Measurements from ENCODE around the gene KRTAP10-11.

DNA sequence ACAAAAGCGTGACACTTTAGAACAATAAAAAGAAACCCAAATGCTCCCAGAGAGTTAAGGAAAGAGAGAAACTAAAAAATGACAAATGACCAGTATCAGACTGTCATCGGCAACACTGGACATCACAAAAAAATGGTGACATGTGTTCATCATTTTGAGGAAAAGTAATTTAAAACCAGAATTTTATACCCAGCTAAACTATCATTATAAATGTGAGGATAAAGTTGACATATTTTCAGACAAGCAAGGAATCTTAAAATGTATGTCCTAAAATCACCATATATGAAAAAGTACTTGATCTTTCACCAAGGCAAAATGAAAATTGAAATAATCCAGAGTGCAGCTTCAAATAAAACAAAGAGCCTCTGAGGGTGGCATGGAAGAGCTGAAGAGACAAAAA, 1.3 kb upstream of the KRTAP10-11 start:
- TF ChIP-seq ARID4B (CRISPR knock-in tag; IDR thresholded peaks at IDR 0.05; ENCODE audit: borderline replicate concordance) (no peak), CTCF (IDR thresholded peaks at IDR 0.05) (no peak), ZNF138 (CRISPR knock-in tag; conservative IDR thresholded peaks at IDR 0.05) (no peak)
